ENCODE measurements around the gene PIWIL4. TPM values are rescaled to one million over a fixed set of nuclear protein-coding genes. Genes with fewer than 3 reads are reported as not detected.
A peak's percentile ranks its signal among the peaks of the same experiment; 100 is the strongest.

PIWIL4 gene
- 7.7 and 17.4 TPM in 2 replicates for total RNA-seq (2011; cell fraction: chromatin; rRNA removed; ENCODE audit: low replicate concordance)
- total RNA-seq (2011; cell fraction: nucleolus; rRNA removed) = 6.2 and 6.4 TPM in 2 replicates
- 4.4 and 6.3 TPM in 2 replicates for total RNA-seq (2011; cell fraction: nucleoplasm; rRNA removed)
- total RNA-seq (2014; rRNA removed) (9.5 and 10.9 TPM in 2 replicates), total RNA-seq (2014; rRNA removed; fragmentation: Illumina TruSeq; extraction: Trizol) (14.9 and 16.0 TPM in 2 replicates), total RNA-seq (2015; rRNA removed; fragmentation: Illumina TruSeq; extraction: Trizol) (12.9 and 13.6 TPM in 2 replicates), total RNA-seq (2021) (10.2 and 10.5 TPM in 2 replicates), polyA plus RNA-seq (2011; rRNA removed) (1.5 and 6.3 TPM in 2 replicates), polyA plus RNA-seq (2014; fragmentation: Illumina TruSeq; extraction: Trizol) (15.5 and 17.0 TPM in 2 replicates), polyA plus RNA-seq (2014; fragmentation: Nextera tagmentation; extraction: Ambion mirVana) (10 to 100 TPM in 1 of 2 experiments, 1 to 10 TPM in 1; 8.4 to 10.8 TPM), polyA plus RNA-seq (2014; rRNA removed) (13.5 and 16.5 TPM in 2 replicates), polyA minus RNA-seq (2011; rRNA and poly(A)+ RNA removed) (1.2 and 7.7 TPM in 2 replicates), Bru-seq, nascent RNA (percentile 61 among the genes with signal in this experiment), BruChase-seq, experiment 1, labeled RNA remaining after a 2-hour chase (percentile 67 among the genes with signal in this experiment), BruChase-seq, experiment 2, labeled RNA remaining after a 6-hour chase (percentile 65 among the genes with signal in this experiment)
- polyA plus RNA-seq (2011; cell fraction: cytosol; rRNA removed) = 0.84 and 4.6 TPM in 2 replicates
- polyA plus RNA-seq (2011; cell fraction: nucleus; rRNA removed) = 2.2 and 9.7 TPM in 2 replicates
- 9.6 and 10.5 TPM in 2 replicates for polyA plus RNA-seq (2012)
- polyA minus RNA-seq (2011; cell fraction: cytosol; rRNA and poly(A)+ RNA removed) = 0.91 and 2.3 TPM in 2 replicates
- 2.2 and 4.4 TPM in 2 replicates for polyA minus RNA-seq (2011; cell fraction: nucleus; rRNA and poly(A)+ RNA removed)
- long read RNA-seq, experiment 1, transcript PIWIL4-201 (20 exons, 3,199 nt) = major isoform, 9 of 16 reads
- long read RNA-seq, experiment 1, partial matches to known transcripts = 5 of 16 reads
- long read RNA-seq, experiment 1, other reads (novel, unspliced or antisense) = 2 of 16 reads
- long read RNA-seq, experiment 2, partial matches to known transcripts = 1 of 4 reads
- long read RNA-seq, experiment 2, other reads (novel, unspliced or antisense) = 3 of 4 reads
- long read RNA-seq, experiment 3, partial matches to known transcripts = 0 of 5 reads
- long read RNA-seq, experiment 3, other reads (novel, unspliced or antisense) = 1 of 5 reads

- H4K20me1 ChIP-seq (replicated peaks; ENCODE audit: control insufficient read depth, insufficient read depth, low read length) = no peaks in the 10 kb centered on the region
- peak within 1 kb of the TSS; percentile 87 for H3K4me2 ChIP-seq (ENCODE audit: insufficient read depth, low read length)
- in situ Hi-C loops (cut with MboI) = no loop called here
- peaks cover 13% of the 10 kb centered on the region; the same call in 2 of the 3 replicates for H3K79me2 ChIP-seq (ENCODE audit: control insufficient read depth, insufficient read depth, low read length)
- ChIA-PET CTCF (ENCODE audit: low intra/inter-chr PET ratio) (no interaction called here), POLR2A (no interaction called here)
- intact Hi-C loops (cut with micrococcal nuclease) = no loop called here
- H3K9ac ChIP-seq (ENCODE audit: insufficient read depth in 1 of 2, low read depth in 2 of 2, low read length in 2 of 2) = peak within 1 kb of the TSS; percentile 76 to 87
- peak within 1 kb of the TSS; percentile 85 for H3K27ac ChIP-seq (ENCODE audit: extremely low read depth, low read depth, low read length)
- peaks cover 5 to 28% of the 10 kb centered on the region in 2 experiments for H3K4me1 ChIP-seq (replicated peaks in 1 of 2; ENCODE audit: control insufficient read depth in 2 of 2, insufficient read depth in 2 of 2, low read length in 2 of 2)
- H3K4me3 ChIP-seq = peak within 1 kb of the TSS; percentile 39
- no peaks in the 10 kb centered on the region for H3K9me3 ChIP-seq (replicated peaks; ENCODE audit: control insufficient read depth, insufficient read depth, low read depth, low read length)
- ATAC-seq (peak; percentile 80), DNase-seq (ENCODE audit: extremely low read depth in 1 of 4, low spot score in 3 of 4) (peak; percentile 61 to 78 (median 68)), FAIRE-seq (no peak)
- 37% methylated on average over 25 of the region's 25 CpGs for WGBS (ENCODE audit: insufficient coverage, low coverage, missing lambda C conversion rate)
- H3K27me3 ChIP-seq (ENCODE audit: control insufficient read depth in 2 of 2, insufficient read depth in 2 of 2, low read length in 2 of 2) = no peaks in the 10 kb centered on the region
- H3K36me3 ChIP-seq (ENCODE audit: control insufficient read depth, insufficient read depth, low read length) = no peaks in the 10 kb centered on the region; the same call in 2 of the 3 replicates
- peak within 1 kb of the TSS; percentile 95 for H2AFZ ChIP-seq (ENCODE audit: low read depth, low read length)
- BruUV-seq (replicated peaks) = no TSS peak
- H3K9me1 ChIP-seq (ENCODE audit: control insufficient read depth, insufficient read depth, low read length) = no peaks in the 10 kb centered on the region
- no peak for TF ChIP-seq JUNB (CRISPR knock-in tag; conservative IDR thresholded peaks at IDR 0.05)
- TF ChIP-seq U2AF1 (optimal IDR thresholded peaks at IDR 0.05; ENCODE audit: low read depth, low read length) = no peak
- TF ChIP-seq TRIM28 (IDR thresholded peaks at IDR 0.05) = no peak
- TF ChIP-seq GMEB1 (CRISPR knock-in tag; IDR thresholded peaks at IDR 0.05) = peak; percentile 83
- no peak for TF ChIP-seq ZSCAN29 (IDR thresholded peaks at IDR 0.05)
- TF ChIP-seq ILF3 (IDR thresholded peaks at IDR 0.05; ENCODE audit: borderline replicate concordance) = no peak; the same call in 1 of the 2 replicates
- no peak for TF ChIP-seq DDX20 (tag; IDR thresholded peaks at IDR 0.05; ENCODE audit: low read depth)
- no peak for TF ChIP-seq MAFG (tag; conservative IDR thresholded peaks at IDR 0.05)
- TF ChIP-seq NFIX (CRISPR knock-in tag; IDR thresholded peaks at IDR 0.05; ENCODE audit: low read depth) = no peak
- no peak for TF ChIP-seq PPARD (CRISPR knock-in tag; IDR thresholded peaks at IDR 0.05)
- no peak for TF ChIP-seq RFX7 (CRISPR knock-in tag; IDR thresholded peaks at IDR 0.05)
- no peak; a peak in 1 of 6 replicates for TF ChIP-seq ZBTB11 (CRISPR knock-in tag; IDR thresholded peaks at IDR 0.05)
- no peak for TF ChIP-seq OTX1 (CRISPR knock-in tag; IDR thresholded peaks at IDR 0.05)
Measured at GRCh38 chr11:94567181-94567670, at the start of gene PIWIL4. PIWIL4 (plus strand) TSS chr11:94567368; CDS start chr11:94567519, 151 bp downstream.
